ENCODE data around the gene TNS1. TPM values are rescaled to one million over a fixed set of nuclear protein-coding genes. Genes with fewer than 3 reads are reported as not detected.
A peak's percentile ranks its signal among the peaks of the same experiment; 100 is the strongest.

TNS1 gene
- total RNA-seq, 1 donor from 2014 or later = 11.6 TPM

GRCh38 chr2:217980591-217980990 lies 22.2 kb downstream of the TNS1 start:
- Mint-ChIP-seq H3K27ac (ENCODE audit: unreplicated experiment) (no peak overlapping the region), H3K36me3 (ENCODE audit: low read depth, unreplicated experiment) (peaks cover 5% of the 10 kb centered on the region), H3K4me3 (ENCODE audit: unreplicated experiment) (no peak overlapping the region), H3K27me3 (ENCODE audit: unreplicated experiment) (peaks cover 11% of the 10 kb centered on the region), H3K4me1 (ENCODE audit: unreplicated experiment) (peaks cover 29% of the 10 kb centered on the region), H3K9me3 (ENCODE audit: unreplicated experiment) (no peaks in the 10 kb centered on the region)
- TF ChIP-seq CTCF (IDR thresholded peaks at IDR 0.05; ENCODE audit: unreplicated experiment) = no peak
- DNase-seq (ENCODE audit: low spot score) = no peak

- no peak overlapping the region for H3K27ac Mint-ChIP-seq (ENCODE audit: unreplicated experiment)
- peaks cover 11% of the 10 kb centered on the region for H3K27me3 Mint-ChIP-seq (ENCODE audit: unreplicated experiment)
- H3K4me1 Mint-ChIP-seq (ENCODE audit: unreplicated experiment) = peaks cover 29% of the 10 kb centered on the region
- DNase-seq (ENCODE audit: low spot score) = no peak
- TF ChIP-seq CTCF (IDR thresholded peaks at IDR 0.05; ENCODE audit: unreplicated experiment) = no peak
- H3K36me3 Mint-ChIP-seq (ENCODE audit: low read depth, unreplicated experiment) = peaks cover 5% of the 10 kb centered on the region
- no peak overlapping the region for H3K4me3 Mint-ChIP-seq (ENCODE audit: unreplicated experiment)
- H3K9me3 Mint-ChIP-seq (ENCODE audit: unreplicated experiment) = no peaks in the 10 kb centered on the region
Observed at GRCh38 chr2:217980036-217980435, 22.8 kb downstream of the TNS1 start.

- no peak for DNase-seq (ENCODE audit: low spot score)
- H3K27ac Mint-ChIP-seq (ENCODE audit: unreplicated experiment) = no peak overlapping the region
- peaks cover 29% of the 10 kb centered on the region for H3K4me1 Mint-ChIP-seq (ENCODE audit: unreplicated experiment)
- TF ChIP-seq CTCF (IDR thresholded peaks at IDR 0.05; ENCODE audit: unreplicated experiment) = no peak
- peak overlapping the region; percentile 86 for H3K4me3 Mint-ChIP-seq (ENCODE audit: unreplicated experiment)
- H3K27me3 Mint-ChIP-seq (ENCODE audit: unreplicated experiment) = peaks cover 11% of the 10 kb centered on the region
- peaks cover 5% of the 10 kb centered on the region for H3K36me3 Mint-ChIP-seq (ENCODE audit: low read depth, unreplicated experiment)
- H3K9me3 Mint-ChIP-seq (ENCODE audit: unreplicated experiment) = no peaks in the 10 kb centered on the region
Observed at GRCh38 chr2:217979151-217979811, 23.5 kb downstream of the TNS1 start.

- peaks cover 9% of the 10 kb centered on the region for H3K27me3 Mint-ChIP-seq (ENCODE audit: unreplicated experiment)
- H3K27ac Mint-ChIP-seq (ENCODE audit: unreplicated experiment) = no peak overlapping the region
Observed at GRCh38 chr2:217978536-217979150, 24.2 kb downstream of the TNS1 start.

More at GRCh38 chr2:217978536-217979150, 24.2 kb downstream of the TNS1 start:
- no peaks in the 10 kb centered on the region for H3K9me3 Mint-ChIP-seq (ENCODE audit: unreplicated experiment)
- H3K4me1 Mint-ChIP-seq (ENCODE audit: unreplicated experiment) = peaks cover 24% of the 10 kb centered on the region
- peak overlapping the region; percentile 86 for H3K4me3 Mint-ChIP-seq (ENCODE audit: unreplicated experiment)
- no peak for TF ChIP-seq CTCF (IDR thresholded peaks at IDR 0.05; ENCODE audit: unreplicated experiment)
- no peak for DNase-seq (ENCODE audit: low spot score)
- H3K36me3 Mint-ChIP-seq (ENCODE audit: low read depth, unreplicated experiment) = peaks cover 5% of the 10 kb centered on the region

Measured in endothelial cell (in vitro differentiated cells).